Measurements from ENCODE around the gene WWOX. TPM values are rescaled to one million over a fixed set of nuclear protein-coding genes. Genes with fewer than 3 reads are reported as not detected.

The WWOX gene
- total RNA-seq, 6 experiments from 2014 or later = 13.0 to 24.3 (median 16.5) TPM

- Histone ChIP-seq H3K4me1 (no peaks in the 10 kb centered on the region), H3K27ac (no peak overlapping the region), H3K36me3 (no peaks in the 10 kb centered on the region), H3K27me3 (no peaks in the 10 kb centered on the region), H3K9me3 (no peaks in the 10 kb centered on the region), H3K4me3 (no peak overlapping the region)
- 94% methylated on average over 5 of the region's 5 CpGs for WGBS (ENCODE audit: insufficient coverage, low coverage, low lambda C conversion rate, missing lambda C conversion rate)
- no peak for TF ChIP-seq CTCF (IDR thresholded peaks at IDR 0.05)
- no peak for TF ChIP-seq POLR2A (IDR thresholded peaks at IDR 0.05)
- ATAC-seq (no peak), DNase-seq (no peak)
- intact Hi-C loops (cut with DNase I) = no loop called here
Observed at GRCh38 chr16:78198288-78198687, 98.8 kb downstream of the WWOX start.

- Histone ChIP-seq H3K9me3 (no peaks in the 10 kb centered on the region), H3K36me3 (no peaks in the 10 kb centered on the region), H3K4me1 (no peaks in the 10 kb centered on the region), H3K27ac (no peak overlapping the region), H3K27me3 (no peaks in the 10 kb centered on the region), H3K4me3 (no peak overlapping the region)
- WGBS (ENCODE audit: insufficient coverage, low coverage, low lambda C conversion rate, missing lambda C conversion rate) = 66% methylated on average over 7 of the region's 7 CpGs
- TF ChIP-seq CTCF (IDR thresholded peaks at IDR 0.05) (no peak), POLR2A (IDR thresholded peaks at IDR 0.05) (no peak)
- intact Hi-C loops (cut with DNase I) = no loop called here
- no peak for DNase-seq
- peak in 3 of 4 donors; percentile 25 to 70 (median 63) for ATAC-seq
Observed at GRCh38 chr16:78199325-78200022, 100.0 kb downstream of the WWOX start.

- TF ChIP-seq POLR2A (IDR thresholded peaks at IDR 0.05) (no peak), CTCF (IDR thresholded peaks at IDR 0.05) (no peak)
- Histone ChIP-seq H3K9me3 (no peaks in the 10 kb centered on the region), H3K4me1 (no peaks in the 10 kb centered on the region), H3K27ac (no peak overlapping the region), H3K27me3 (no peaks in the 10 kb centered on the region), H3K4me3 (no peak overlapping the region), H3K36me3 (no peaks in the 10 kb centered on the region)
- WGBS (ENCODE audit: insufficient coverage, low coverage, low lambda C conversion rate, missing lambda C conversion rate) = 88% methylated on average over 7 of the region's 7 CpGs
- intact Hi-C loops (cut with DNase I) = no loop called here
- DNase-seq = no peak
- no peak for ATAC-seq
Observed at GRCh38 chr16:78200023-78200389, 100.6 kb downstream of the WWOX start.

GRCh38 chr16:78200623-78201096 is 101.2 kb downstream of the WWOX start:
- peak in 3 of 4 donors; percentile 30 to 45 (median 38) for ATAC-seq
- H3K4me3 ChIP-seq = no peak overlapping the region
- no peaks in the 10 kb centered on the region for H3K36me3 ChIP-seq
- H3K4me1 ChIP-seq = no peaks in the 10 kb centered on the region
- TF ChIP-seq CTCF (IDR thresholded peaks at IDR 0.05) (no peak), POLR2A (IDR thresholded peaks at IDR 0.05) (no peak)
- intact Hi-C loops (cut with DNase I) = no loop called here
- 53% methylated on average over 6 of the region's 6 CpGs for WGBS (ENCODE audit: insufficient coverage, low coverage, low lambda C conversion rate, missing lambda C conversion rate)
- no peaks in the 10 kb centered on the region for H3K27me3 ChIP-seq
- no peak overlapping the region for H3K27ac ChIP-seq
- no peak for DNase-seq
- no peaks in the 10 kb centered on the region for H3K9me3 ChIP-seq

All from right lobe of liver (tissue), 6 donors.